HCT116 (cell line): ENCODE results near the gene E2F6. TPM values are rescaled to one million over a fixed set of nuclear protein-coding genes. Genes with fewer than 3 reads are reported as not detected.

ENCODE experiments used
- ATAC-seq: fragments of 200-7000 bp; cut with Tn5 transposase; 2 replicates; pipeline ENCODE4 v1.9.1; 2020; ENCODE audit warnings: mild to moderate bottlenecking, moderate library complexity
- BruUV-seq: library from RNA; stranded (reverse); fragments of 400-500 nt; replicated peaks from 2 replicates; lab custom pipeline; 2021; lab: Mats Ljungman, UMichigan
- CTCF ChIA-PET: fragments of 300-600 bp; sonication (Branson Sonifier 250); formaldehyde crosslinking; loops from one replicate; lab custom pipeline; 2021; ENCODE audit warnings: antibody characterized with exemption; lab: Charles Lee
- POLR2A ChIA-PET: fragments of 300-600, 350-600 bp; sonication (Branson Sonifier 250); formaldehyde crosslinking; loops from one replicate; lab custom pipeline; 2021; ENCODE audit warnings: antibody characterized with exemption; lab: Charles Lee
- RAD21 ChIA-PET, 2 experiments: fragments of 300-600 bp; sonication (Branson Sonifier 250); formaldehyde crosslinking; loops; one replicate each; lab custom pipeline; 2023; ENCODE audit warnings: low total read pairs in 2 of 2; ENCODE audit not compliant: uncharacterized antibody in 2 of 2, unreplicated experiment in 2 of 2, low non-redundant PET in 1 of 2; lab: Charles Lee
- DNase-seq: peaks from one replicate; pipeline ENCODE4 v3.0.0-alpha.2; 2010; ENCODE audit warnings: low read depth, low spot score
- H2AFZ ChIP-seq: fragments of 200-600 bp; shearing (Covaris generic), sonication (generic); 2 replicates; pipeline ENCODE4 v1.6.1; 2017; ENCODE audit warnings: low read depth, mixed run types, mixed read lengths, antibody characterized with exemption, low read length; ENCODE audit not compliant: poor library complexity, severe bottlenecking
- H3K27ac ChIP-seq: 2 replicates; pipeline ENCODE4 v1.5.1; 2012; ENCODE audit warnings: low read depth, low read length
- H3K27me3 ChIP-seq: fragments of 200-600 bp; sonication (generic); 2 replicates; pipeline ENCODE4 v1.6.1; 2016; ENCODE audit warnings: mixed run types, low read length, mixed read lengths; ENCODE audit not compliant: insufficient read depth
- H3K36me3 ChIP-seq, 2 experiments: fragments of 200-500 bp in 1 of 2; fragments of 200-600 bp in 1 of 2; sonication (Bioruptor generic) in 1 of 2; sonication (generic) in 1 of 2; 2 replicates each; pipeline versions ENCODE4 v1.5.1 to v1.6.1; 2014 to 2016; ENCODE audit warnings: low read length in 2 of 2, inconsistent platforms in 1 of 2, mixed read lengths in 1 of 2, mixed run types in 1 of 2; ENCODE audit not compliant: insufficient read depth in 2 of 2, control insufficient read depth in 1 of 2
- H3K4me1 ChIP-seq, 2 experiments: fragments of 200-600 bp in 1 of 2; sonication (generic) in 1 of 2; 2 replicates each; pipeline versions ENCODE4 v1.5.1 to v1.6.1; 2012 to 2017; ENCODE audit warnings: low read length in 2 of 2, inconsistent platforms in 1 of 2, mild to moderate bottlenecking in 1 of 2, mixed read lengths in 1 of 2, mixed run types in 1 of 2, moderate library complexity in 1 of 2; ENCODE audit not compliant: insufficient read depth in 2 of 2, control insufficient read depth in 1 of 2
- H3K4me2 ChIP-seq: fragments of 200-600 bp; sonication (generic); 2 replicates; pipeline ENCODE4 v1.6.1; 2017; ENCODE audit warnings: mixed run types, low read length, mixed read lengths
- H3K4me3 ChIP-seq, 2 experiments: fragments of 200-600 bp in 1 of 2; sonication (generic) in 1 of 2; replicated peaks in 1 of 2; 2 replicates each; pipeline ENCODE4 v1.5.1; 2011 to 2016; ENCODE audit warnings: low read length in 2 of 2, control low read depth in 1 of 2, low read depth in 1 of 2, mild to moderate bottlenecking in 1 of 2, mixed read lengths in 1 of 2, mixed run types in 1 of 2
- H3K79me2 ChIP-seq: fragments of 200-600 bp; sonication (generic); 2 replicates; pipeline ENCODE4 v1.6.1; 2017; ENCODE audit warnings: mild to moderate bottlenecking, mixed run types, low read length, moderate library complexity, mixed read lengths; ENCODE audit not compliant: insufficient read depth
- H3K9ac ChIP-seq: fragments of 200-600 bp; sonication (generic); 2 replicates; pipeline ENCODE4 v1.6.1; 2016; ENCODE audit warnings: low read length, mixed read lengths
- H3K9me2 ChIP-seq: fragments of 200-600 bp; sonication (generic), shearing (Covaris generic); 2 replicates; pipeline ENCODE4 v1.6.1; 2017; ENCODE audit warnings: mixed run types, mild to moderate bottlenecking, moderate library complexity; ENCODE audit not compliant: insufficient read depth
- H3K9me3 ChIP-seq, 2 experiments: fragments of 200-500 bp in 1 of 2; fragments of 200-600 bp in 1 of 2; sonication (Bioruptor generic) in 1 of 2; sonication (generic) in 1 of 2; 2 replicates each; pipeline ENCODE4 v1.6.1; 2014 to 2017; ENCODE audit warnings: low read length in 2 of 2, mixed read lengths in 2 of 2, inconsistent platforms in 1 of 2, low read depth in 1 of 2, mild to moderate bottlenecking in 1 of 2, mixed run types in 1 of 2, moderate library complexity in 1 of 2; ENCODE audit not compliant: control insufficient read depth in 1 of 2, insufficient read depth in 1 of 2
- H4K20me1 ChIP-seq: fragments of 200-600 bp; sonication (generic), shearing (Covaris generic); 2 replicates; pipeline ENCODE4 v1.6.1; 2017; ENCODE audit warnings: mixed run types, mild to moderate bottlenecking, moderate library complexity; ENCODE audit not compliant: insufficient read depth
- CBX3 ChIP-seq: IDR thresholded peaks from 2 replicates; pipeline ENCODE4 v1.6.1; 2012; ENCODE audit warnings: low read depth
- CEBPB ChIP-seq: IDR thresholded peaks from 2 replicates; pipeline ENCODE4 v1.6.1; 2012; ENCODE audit warnings: low read depth
- EZH2 ChIP-seq: fragments of 200-600 bp; sonication (generic); IDR thresholded peaks from 2 replicates; pipeline ENCODE4 v1.6.1; 2017; ENCODE audit warnings: antibody characterized with exemption, mixed run types
- FOSL1 ChIP-seq: IDR thresholded peaks from 2 replicates; pipeline ENCODE4 v1.6.1; 2012; ENCODE audit warnings: low read depth
- JUND ChIP-seq: IDR thresholded peaks from 2 replicates; pipeline ENCODE4 v1.6.1; 2012
- POLR2AphosphoS5 ChIP-seq: IDR thresholded peaks from 2 replicates; pipeline ENCODE4 v1.6.1; 2011; ENCODE audit warnings: mild to moderate bottlenecking, low read depth, low read length, moderate library complexity
- RAD21 ChIP-seq: IDR thresholded peaks from 2 replicates; pipeline ENCODE4 v1.6.1; 2012; ENCODE audit warnings: low read depth, mild to moderate bottlenecking
- SP1 ChIP-seq: IDR thresholded peaks from 2 replicates; pipeline ENCODE4 v1.6.1; 2012; ENCODE audit warnings: low read depth
- SRF ChIP-seq: IDR thresholded peaks from 2 replicates; pipeline ENCODE4 v1.6.1; 2012; ENCODE audit warnings: low read depth
- TCF7L2 ChIP-seq: IDR thresholded peaks from 2 replicates; pipeline ENCODE4 v1.7.0; 2011; ENCODE audit warnings: borderline replicate concordance, inconsistent platforms; ENCODE audit not compliant: insufficient read depth, insufficient read length; ENCODE audit errors: extremely low read depth
- ZFX ChIP-seq: fragments of 450-650 bp; IDR thresholded peaks from 2 replicates; pipeline ENCODE4 v1.6.1; 2017
- intact Hi-C: fragments of 100-400 bp; cut with micrococcal nuclease; formaldehyde crosslinking; loops from 2 replicates; pipeline ENCODE4 v1.10.0; 2022
- total RNA-seq: library from RNA; stranded (reverse); gene quantifications from one replicate; pipeline ENCODE4 v1.2.1, GENCODE V29; 2021; ENCODE audit not compliant: unreplicated experiment
- TF ChIP-seq, protein P1 (sequence below): IDR thresholded peaks from 2 replicates; pipeline ENCODE4 v1.6.1; 2012
- TF ChIP-seq, protein P2 (sequence below): IDR thresholded peaks from 2 replicates; pipeline ENCODE4 v1.6.1; 2012

Gene E2F6
- total RNA-seq, 1 experiment from 2014 or later: 22.8 TPM

GRCh38 chr2:11438555-11439080 is 27.3 kb downstream of the E2F6 start (continued):
- TF ChIP-seq, protein P1, sequence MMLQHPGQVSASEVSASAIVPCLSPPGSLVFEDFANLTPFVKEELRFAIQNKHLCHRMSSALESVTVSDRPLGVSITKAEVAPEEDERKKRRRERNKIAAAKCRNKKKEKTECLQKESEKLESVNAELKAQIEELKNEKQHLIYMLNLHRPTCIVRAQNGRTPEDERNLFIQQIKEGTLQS: no peak
- TF ChIP-seq RAD21: no peak

- H2AFZ ChIP-seq: no peak overlapping the region
- no peaks in the 10 kb centered on the region; a peak in 1 of 4 replicates for H3K9me3 ChIP-seq
- POLR2A ChIA-PET: no interaction called here
- RAD21 ChIA-PET: no interaction called here
- H3K79me2 ChIP-seq: no peaks in the 10 kb centered on the region
- no peak for TF ChIP-seq CBX3
- TF ChIP-seq SRF: no peak
- TF ChIP-seq TCF7L2: no peak
- no peak for TF ChIP-seq ZFX
- TF ChIP-seq, protein P2, sequence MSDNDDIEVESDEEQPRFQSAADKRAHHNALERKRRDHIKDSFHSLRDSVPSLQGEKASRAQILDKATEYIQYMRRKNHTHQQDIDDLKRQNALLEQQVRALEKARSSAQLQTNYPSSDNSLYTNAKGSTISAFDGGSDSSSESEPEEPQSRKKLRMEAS: no peak
- no peak for TF ChIP-seq FOSL1
- TF ChIP-seq SP1: no peak
- TF ChIP-seq EZH2: no peak
- no peak for TF ChIP-seq POLR2AphosphoS5
- TF ChIP-seq CEBPB: no peak
- no peak for TF ChIP-seq JUND
- no peak overlapping the region for H3K4me3 ChIP-seq
- no peaks in the 10 kb centered on the region for H3K27me3 ChIP-seq
- H3K27ac ChIP-seq: no peak overlapping the region
- no TSS peak for BruUV-seq
- H3K36me3 ChIP-seq: peaks cover 0 to 11% of the 10 kb centered on the region in 2 experiments; a peak in 1 of 4 replicates
- no peaks in the 10 kb centered on the region for H3K4me1 ChIP-seq
- H3K9me2 ChIP-seq: no peaks in the 10 kb centered on the region
- no peak overlapping the region for H3K9ac ChIP-seq
- DNase-seq: no peak
- intact Hi-C loops: no loop called here
- CTCF ChIA-PET: no interaction called here
- H4K20me1 ChIP-seq: no peaks in the 10 kb centered on the region
- H3K4me2 ChIP-seq: no peak overlapping the region
- ATAC-seq: no peak
Observed at GRCh38 chr2:11437602-11438001, 28.4 kb downstream of the E2F6 start.
